ENCODE results near the gene PKHD1. TPM values are rescaled to one million over a fixed set of nuclear protein-coding genes. Genes with fewer than 3 reads are reported as not detected.

PKHD1 gene
- total RNA-seq = under 0.01 TPM

- Histone ChIP-seq H3K4me1 (ENCODE audit: insufficient read depth, low read length) (no peaks in the 10 kb centered on the region), H3K9me3 (ENCODE audit: low read depth, low read length) (no peaks in the 10 kb centered on the region), H3K27me3 (ENCODE audit: insufficient read depth, low read length) (no peaks in the 10 kb centered on the region), H3K4me3 (ENCODE audit: low read length) (no peak within 1 kb of the TSS)
These were observed at the start of gene PKHD1 for GRCh38 chr6:52087498-52087999. PKHD1 (minus strand) TSS chr6:52087613; CDS start chr6:52084933, 2,680 bp downstream.

DNA sequence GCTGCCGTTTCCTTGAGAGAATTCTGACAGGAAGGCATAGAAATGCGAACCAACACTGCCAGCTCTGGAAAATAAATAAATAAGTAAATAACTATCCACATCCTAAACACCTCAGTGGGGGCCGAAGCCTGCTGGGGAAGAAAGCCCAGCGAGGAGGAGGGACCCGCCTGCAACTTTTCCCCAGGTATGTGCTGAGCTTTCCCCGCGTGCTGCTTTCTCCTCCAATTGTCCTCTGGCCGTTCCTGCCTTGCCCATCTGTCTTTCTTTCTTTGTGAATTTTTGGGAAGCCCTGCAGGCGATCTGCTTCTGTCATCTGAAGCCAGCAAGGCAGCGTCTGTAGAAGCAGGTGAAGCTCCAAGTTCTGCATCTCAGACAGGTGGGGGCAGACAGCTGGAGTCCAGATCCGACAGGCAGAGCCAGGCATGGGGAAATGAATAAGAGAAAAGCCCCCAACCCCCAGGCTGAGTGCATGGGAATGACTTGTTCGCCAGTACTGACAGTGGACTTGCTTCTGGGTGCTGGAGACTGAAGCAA is 49.6 kb upstream of the PKHD1 start:
- no peaks in the 10 kb centered on the region for H3K9me3 ChIP-seq (ENCODE audit: low read depth, low read length)
- H3K4me3 ChIP-seq (ENCODE audit: low read length) = no peak overlapping the region
- no peaks in the 10 kb centered on the region for H3K4me1 ChIP-seq (ENCODE audit: insufficient read depth, low read length)
- H3K27me3 ChIP-seq (ENCODE audit: insufficient read depth, low read length) = peaks cover 2% of the 10 kb centered on the region

DNA sequence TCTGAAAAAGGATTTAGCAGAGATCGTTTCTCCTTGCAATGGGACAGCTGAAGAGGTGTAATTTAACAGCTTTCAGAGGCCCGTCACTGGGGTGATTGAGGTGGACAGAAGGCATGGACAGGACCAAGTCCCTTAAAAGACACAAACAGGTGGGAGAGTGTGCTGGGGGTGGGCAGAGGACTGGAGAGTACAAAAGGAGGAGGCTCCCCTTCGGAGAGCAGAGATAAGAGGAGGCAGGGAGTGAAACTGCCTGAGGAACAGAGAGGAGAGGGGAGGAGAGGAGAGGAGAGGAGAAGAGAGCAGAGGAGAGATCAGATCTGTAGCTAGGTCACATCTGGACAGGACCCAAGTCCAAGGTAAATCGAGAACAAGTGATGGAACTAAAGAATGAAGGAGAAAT is 48.6 kb upstream of the PKHD1 start:
- Histone ChIP-seq H3K27me3 (ENCODE audit: insufficient read depth, low read length) (no peaks in the 10 kb centered on the region), H3K4me3 (ENCODE audit: low read length) (no peak overlapping the region), H3K9me3 (ENCODE audit: low read depth, low read length) (no peaks in the 10 kb centered on the region), H3K4me1 (ENCODE audit: insufficient read depth, low read length) (no peaks in the 10 kb centered on the region)

DNA sequence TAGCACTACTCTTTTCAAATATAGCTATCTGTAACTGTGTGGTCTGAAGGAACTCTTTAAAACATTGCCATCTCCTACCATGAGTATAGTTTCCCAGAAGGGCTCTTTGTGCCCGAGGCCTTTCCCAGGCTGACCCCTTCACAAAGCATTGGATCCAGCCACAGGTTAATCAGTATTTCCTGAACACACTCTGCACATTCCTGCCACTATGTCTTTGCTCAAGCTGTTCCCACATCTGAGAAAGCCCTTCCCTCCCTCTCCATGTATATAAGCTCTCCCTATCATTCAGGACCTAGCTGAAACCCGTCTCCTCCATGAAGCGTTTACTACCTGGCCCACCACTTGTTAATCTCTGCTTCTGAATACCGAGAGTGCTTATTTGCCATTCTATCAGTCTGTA is 47.8 kb upstream of the PKHD1 start:
- Histone ChIP-seq H3K4me1 (ENCODE audit: insufficient read depth, low read length) (no peaks in the 10 kb centered on the region), H3K4me3 (ENCODE audit: low read length) (no peak overlapping the region), H3K9me3 (ENCODE audit: low read depth, low read length) (no peaks in the 10 kb centered on the region), H3K27me3 (ENCODE audit: insufficient read depth, low read length) (no peaks in the 10 kb centered on the region)

GRCh38 chr6:52134011-52134410 is 46.6 kb upstream of the PKHD1 start:
- Histone ChIP-seq H3K4me1 (ENCODE audit: insufficient read depth, low read length) (no peaks in the 10 kb centered on the region), H3K9me3 (ENCODE audit: low read depth, low read length) (no peaks in the 10 kb centered on the region), H3K27me3 (ENCODE audit: insufficient read depth, low read length) (peaks cover 1% of the 10 kb centered on the region), H3K4me3 (ENCODE audit: low read length) (no peak overlapping the region)

GRCh38 chr6:52133324-52133723 is 45.9 kb upstream of the PKHD1 start:
- Histone ChIP-seq H3K9me3 (ENCODE audit: low read depth, low read length) (no peaks in the 10 kb centered on the region), H3K27me3 (ENCODE audit: insufficient read depth, low read length) (peaks cover 2% of the 10 kb centered on the region), H3K4me1 (ENCODE audit: insufficient read depth, low read length) (no peaks in the 10 kb centered on the region), H3K4me3 (ENCODE audit: low read length) (no peak overlapping the region)

DNA sequence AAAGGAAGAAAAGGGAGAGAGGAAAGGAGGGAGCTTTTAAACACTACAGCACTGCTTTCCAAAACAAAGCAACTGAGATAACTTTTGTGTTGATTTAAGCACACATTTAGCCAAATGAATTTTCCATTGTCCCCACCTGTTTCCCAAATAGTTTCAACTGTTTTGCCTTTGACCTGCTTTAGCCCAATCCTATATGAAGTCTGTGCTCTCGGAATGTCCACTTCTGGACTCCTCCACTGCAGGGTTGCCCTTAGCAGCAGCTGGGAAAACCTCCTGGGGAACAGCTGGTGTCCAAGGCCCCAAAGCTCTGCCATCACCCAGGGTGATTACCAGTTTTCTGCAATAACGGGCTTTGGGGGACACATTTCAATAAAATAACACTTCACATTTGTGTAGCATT is 44.9 kb upstream of the PKHD1 start:
- Histone ChIP-seq H3K4me1 (ENCODE audit: insufficient read depth, low read length) (no peaks in the 10 kb centered on the region), H3K27me3 (ENCODE audit: insufficient read depth, low read length) (peaks cover 7% of the 10 kb centered on the region), H3K4me3 (ENCODE audit: low read length) (no peak overlapping the region), H3K9me3 (ENCODE audit: low read depth, low read length) (no peaks in the 10 kb centered on the region)

- H3K9me3 ChIP-seq (ENCODE audit: low read depth, low read length) = no peaks in the 10 kb centered on the region
- no peaks in the 10 kb centered on the region for H3K4me1 ChIP-seq (ENCODE audit: insufficient read depth, low read length)
- no peak overlapping the region for H3K4me3 ChIP-seq (ENCODE audit: low read length)
- peaks cover 7% of the 10 kb centered on the region for H3K27me3 ChIP-seq (ENCODE audit: insufficient read depth, low read length)
These were observed 43.0 kb upstream of the PKHD1 start for GRCh38 chr6:52130440-52130839.

DNA sequence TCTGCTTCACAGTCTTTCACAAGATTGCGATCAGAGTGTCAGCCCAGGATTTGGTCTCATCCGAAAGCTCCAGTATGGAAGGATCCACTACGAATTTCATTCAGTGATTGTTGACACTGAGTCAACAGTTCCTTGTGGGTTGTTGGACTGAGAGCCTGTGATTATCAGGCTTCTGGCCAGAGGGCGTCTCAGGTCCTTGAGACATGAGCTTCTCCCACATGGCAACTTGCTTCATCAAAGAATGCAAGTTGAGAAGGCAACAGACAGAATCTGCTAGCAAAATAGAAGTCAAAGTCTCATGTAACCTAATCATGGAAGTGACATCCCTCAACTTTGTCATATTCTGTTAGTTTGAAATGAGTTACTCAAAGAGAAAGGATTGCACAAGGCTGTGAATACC is 40.5 kb upstream of the PKHD1 start:
- no peak overlapping the region for H3K4me3 ChIP-seq (ENCODE audit: low read length)
- H3K9me3 ChIP-seq (ENCODE audit: low read depth, low read length) = no peaks in the 10 kb centered on the region
- no peaks in the 10 kb centered on the region for H3K4me1 ChIP-seq (ENCODE audit: insufficient read depth, low read length)
- peaks cover 7% of the 10 kb centered on the region for H3K27me3 ChIP-seq (ENCODE audit: insufficient read depth, low read length)

- H3K9me3 ChIP-seq (ENCODE audit: low read depth, low read length) = no peaks in the 10 kb centered on the region
- H3K27me3 ChIP-seq (ENCODE audit: insufficient read depth, low read length) = peaks cover 7% of the 10 kb centered on the region
- no peak overlapping the region for H3K4me3 ChIP-seq (ENCODE audit: low read length)
- H3K4me1 ChIP-seq (ENCODE audit: insufficient read depth, low read length) = no peaks in the 10 kb centered on the region
These were observed 38.8 kb upstream of the PKHD1 start for GRCh38 chr6:52126231-52126630.

GRCh38 chr6:52125572-52125971 is 38.2 kb upstream of the PKHD1 start:
- Histone ChIP-seq H3K27me3 (ENCODE audit: insufficient read depth, low read length) (peaks cover 7% of the 10 kb centered on the region), H3K9me3 (ENCODE audit: low read depth, low read length) (no peaks in the 10 kb centered on the region), H3K4me1 (ENCODE audit: insufficient read depth, low read length) (no peaks in the 10 kb centered on the region), H3K4me3 (ENCODE audit: low read length) (no peak overlapping the region)

DNA sequence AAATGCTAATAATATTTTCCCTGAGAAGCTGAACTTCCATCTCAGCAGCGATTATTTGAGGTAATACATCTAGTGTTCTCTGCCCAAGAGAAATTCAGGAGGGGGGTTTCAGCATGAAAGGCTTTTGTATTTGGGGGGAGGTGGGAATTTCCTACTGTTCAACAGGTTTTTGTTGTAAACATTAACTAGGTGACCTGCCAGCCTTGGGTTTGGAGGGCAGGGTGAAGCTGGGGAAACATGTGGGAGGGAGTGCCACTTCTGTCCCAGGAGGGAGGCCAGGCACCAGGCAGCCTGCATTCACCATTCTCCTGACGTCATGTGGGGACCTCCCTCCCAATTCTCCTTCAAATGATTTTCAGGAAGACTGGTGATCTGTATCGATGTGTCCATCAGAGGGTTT is 37.7 kb upstream of the PKHD1 start:
- Histone ChIP-seq H3K4me1 (ENCODE audit: insufficient read depth, low read length) (no peaks in the 10 kb centered on the region), H3K27me3 (ENCODE audit: insufficient read depth, low read length) (peaks cover 7% of the 10 kb centered on the region), H3K9me3 (ENCODE audit: low read depth, low read length) (no peaks in the 10 kb centered on the region), H3K4me3 (ENCODE audit: low read length) (no peak overlapping the region)

DNA sequence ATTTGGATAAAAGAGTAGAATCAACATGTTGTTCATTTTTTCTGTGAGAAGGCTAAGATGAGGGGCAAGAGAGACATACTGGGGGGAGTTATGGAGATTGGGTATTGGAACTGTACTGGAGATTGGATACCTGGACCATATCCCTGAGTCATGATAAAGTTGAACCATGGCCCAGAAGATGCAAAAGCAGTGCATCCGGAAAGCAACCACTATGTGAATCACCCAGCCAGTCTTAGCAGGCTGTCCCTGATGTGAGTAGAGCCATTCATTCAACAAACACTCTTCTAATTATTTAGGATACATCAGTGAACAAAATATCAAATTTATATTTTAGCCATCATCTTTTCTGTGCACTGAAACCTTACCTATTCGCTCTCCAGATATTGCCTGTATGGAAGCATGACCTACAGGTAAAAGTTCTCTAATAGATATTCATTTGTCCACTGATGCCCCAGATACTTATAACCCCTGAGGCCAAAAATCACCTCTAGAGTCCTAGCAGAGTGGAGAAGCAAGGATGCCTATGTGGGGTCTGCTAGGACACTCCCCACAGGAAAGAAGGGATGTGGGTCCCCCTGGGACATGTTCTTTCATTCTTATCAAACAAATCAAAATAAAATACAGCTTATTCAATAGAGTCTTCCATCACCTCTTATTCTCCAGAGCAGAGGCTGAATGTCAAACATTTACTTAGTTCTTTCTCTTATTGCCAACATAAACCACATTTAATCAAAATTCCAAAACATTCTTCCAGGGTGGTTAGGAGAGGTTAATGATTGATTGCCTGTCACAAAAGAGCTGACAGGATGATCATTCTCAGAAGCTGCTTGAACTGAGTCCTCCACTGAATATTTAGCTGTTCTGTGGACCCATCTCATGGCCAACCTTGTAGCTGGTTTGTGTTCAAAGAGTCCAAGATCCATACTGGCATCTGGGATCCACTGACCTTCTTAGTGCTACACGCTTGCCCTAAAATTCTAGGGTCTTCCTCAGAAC is 37.0 kb upstream of the PKHD1 start:
- Histone ChIP-seq H3K27me3 (ENCODE audit: insufficient read depth, low read length) (peaks cover 7% of the 10 kb centered on the region), H3K9me3 (ENCODE audit: low read depth, low read length) (peaks cover 2% of the 10 kb centered on the region), H3K4me3 (ENCODE audit: low read length) (no peak overlapping the region), H3K4me1 (ENCODE audit: insufficient read depth, low read length) (no peaks in the 10 kb centered on the region)

GRCh38 chr6:52123251-52123650 is 35.8 kb upstream of the PKHD1 start:
- no peak overlapping the region for H3K4me3 ChIP-seq (ENCODE audit: low read length)
- no peaks in the 10 kb centered on the region for H3K4me1 ChIP-seq (ENCODE audit: insufficient read depth, low read length)
- peaks cover 6% of the 10 kb centered on the region for H3K9me3 ChIP-seq (ENCODE audit: low read depth, low read length)
- H3K27me3 ChIP-seq (ENCODE audit: insufficient read depth, low read length) = peaks cover 5% of the 10 kb centered on the region

GRCh38 chr6:52117352-52117751 is 29.9 kb upstream of the PKHD1 start:
- no peaks in the 10 kb centered on the region for H3K4me1 ChIP-seq (ENCODE audit: insufficient read depth, low read length)
- H3K4me3 ChIP-seq (ENCODE audit: low read length) = no peak overlapping the region
- H3K27me3 ChIP-seq (ENCODE audit: insufficient read depth, low read length) = no peaks in the 10 kb centered on the region
- peaks cover 6% of the 10 kb centered on the region for H3K9me3 ChIP-seq (ENCODE audit: low read depth, low read length)

DNA sequence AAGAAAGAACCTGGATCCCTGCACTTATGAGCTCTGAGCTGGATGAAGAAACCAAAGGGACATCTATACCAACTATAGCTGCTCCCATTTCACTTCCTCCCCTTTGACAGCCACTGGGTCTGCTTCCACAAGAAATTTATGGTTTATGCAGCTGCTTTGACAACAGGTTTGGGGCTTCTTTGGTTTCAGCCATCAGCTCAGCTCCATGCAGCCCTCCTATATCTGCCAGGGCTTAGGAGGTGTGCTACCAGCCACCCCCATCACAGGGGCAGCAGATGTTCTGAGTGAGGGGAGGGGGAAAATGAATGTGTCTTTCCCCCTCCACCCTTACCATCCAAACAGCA is 29.2 kb upstream of the PKHD1 start:
- Histone ChIP-seq H3K4me1 (ENCODE audit: insufficient read depth, low read length) (no peaks in the 10 kb centered on the region), H3K27me3 (ENCODE audit: insufficient read depth, low read length) (no peaks in the 10 kb centered on the region), H3K9me3 (ENCODE audit: low read depth, low read length) (peaks cover 6% of the 10 kb centered on the region)

More for the DNA sequence above, 29.2 kb upstream of the PKHD1 start:
- no peak overlapping the region for H3K4me3 ChIP-seq (ENCODE audit: low read length)
